Measurements from ENCODE around the gene TMED8. TPM values are rescaled to one million over a fixed set of nuclear protein-coding genes. Genes with fewer than 3 reads are reported as not detected.

TMED8 gene
- total and polyA plus RNA-seq, 9 donors, result 4.4 to 8.2 (median 5.5) TPM

DNA sequence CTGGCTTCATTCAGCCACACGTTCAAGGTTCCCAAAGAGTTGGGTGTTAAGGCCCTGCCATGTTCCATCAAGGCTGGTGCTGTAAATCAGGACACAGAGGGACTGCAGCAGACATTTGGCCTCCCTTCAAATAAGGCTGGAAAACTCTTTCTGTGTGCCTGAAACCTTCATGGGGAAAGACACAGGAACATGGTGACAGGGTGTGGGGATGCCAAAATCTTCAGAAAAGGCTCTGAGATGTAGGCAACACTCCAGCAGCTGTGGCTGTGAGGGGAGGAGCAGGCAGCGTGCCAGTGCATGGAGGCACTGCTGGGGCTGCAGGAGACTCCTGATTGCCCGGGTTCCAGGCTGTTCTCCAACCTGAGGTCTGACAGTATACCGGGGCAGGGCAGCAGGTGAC, 71.2 kb downstream of the TMED8 start:
- 51% methylated on average over 4 of the region's 4 CpGs for WGBS (ENCODE audit: insufficient coverage)
- no peaks in the 10 kb centered on the region for H3K9me3 ChIP-seq (replicated peaks; ENCODE audit: control insufficient read depth, low read depth, low read length)
- H3K36me3 ChIP-seq (ENCODE audit: control insufficient read depth, insufficient read depth, low read length), result peaks cover 21% of the 10 kb centered on the region
- peak; percentile 74 for DNase-seq
- peaks cover 46% of the 10 kb centered on the region for H3K4me1 ChIP-seq (ENCODE audit: control insufficient read depth, insufficient read depth, low read length)
- no peaks in the 10 kb centered on the region for H3K27me3 ChIP-seq (ENCODE audit: control insufficient read depth, insufficient read depth, low read length)
- no peak overlapping the region for H3K4me3 ChIP-seq (ENCODE audit: low read length)
- peak overlapping the region; percentile 96 for H3K27ac ChIP-seq (ENCODE audit: low read length)

DNA sequence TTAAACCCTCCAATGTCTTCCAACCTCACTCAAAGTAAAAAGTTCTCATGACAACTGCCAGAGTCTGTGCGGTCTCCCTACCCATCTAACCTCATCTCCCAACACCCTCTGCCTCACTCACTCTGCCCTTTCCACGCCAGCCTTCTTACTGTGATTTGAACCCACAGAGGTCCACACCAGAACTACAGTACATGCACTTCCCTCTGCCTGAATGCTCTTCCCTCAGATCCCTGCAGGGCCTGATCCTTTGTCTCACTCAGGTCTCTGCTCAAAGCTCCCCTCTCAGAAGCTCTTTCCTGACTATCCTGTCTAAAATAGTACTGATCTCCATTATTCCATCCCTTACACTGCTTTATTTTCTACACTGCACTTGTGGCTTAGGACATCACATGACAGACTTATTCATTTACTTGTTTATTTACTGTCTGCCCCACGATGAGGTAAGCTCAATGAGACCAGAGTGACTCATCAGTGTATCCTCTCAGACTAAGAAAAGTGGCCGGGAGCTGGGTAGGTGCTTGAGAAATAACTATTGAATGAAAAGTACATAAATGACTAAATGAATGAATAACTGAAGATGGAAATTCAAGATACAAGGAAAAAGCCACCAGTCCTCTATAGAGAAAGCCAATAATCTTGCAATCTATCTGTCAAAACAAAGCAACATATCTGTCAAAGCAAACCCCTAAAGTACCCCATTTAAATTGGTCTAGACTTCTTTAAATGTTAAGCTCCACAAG, 73.3 kb downstream of the TMED8 start:
- peaks cover 38% of the 10 kb centered on the region for H3K4me1 ChIP-seq (ENCODE audit: control insufficient read depth, insufficient read depth, low read length)
- H3K36me3 ChIP-seq (ENCODE audit: control insufficient read depth, insufficient read depth, low read length), result peaks cover 30% of the 10 kb centered on the region
- H3K9me3 ChIP-seq (replicated peaks; ENCODE audit: control insufficient read depth, low read depth, low read length), result no peaks in the 10 kb centered on the region
- no peak overlapping the region for H3K27ac ChIP-seq (ENCODE audit: low read length)
- DNase-seq, result no peak
- WGBS (ENCODE audit: insufficient coverage), result 100% methylated on average over 2 of the region's 4 CpGs
- no peak overlapping the region for H3K4me3 ChIP-seq (ENCODE audit: low read length)
- no peaks in the 10 kb centered on the region for H3K27me3 ChIP-seq (ENCODE audit: control insufficient read depth, insufficient read depth, low read length)

DNA sequence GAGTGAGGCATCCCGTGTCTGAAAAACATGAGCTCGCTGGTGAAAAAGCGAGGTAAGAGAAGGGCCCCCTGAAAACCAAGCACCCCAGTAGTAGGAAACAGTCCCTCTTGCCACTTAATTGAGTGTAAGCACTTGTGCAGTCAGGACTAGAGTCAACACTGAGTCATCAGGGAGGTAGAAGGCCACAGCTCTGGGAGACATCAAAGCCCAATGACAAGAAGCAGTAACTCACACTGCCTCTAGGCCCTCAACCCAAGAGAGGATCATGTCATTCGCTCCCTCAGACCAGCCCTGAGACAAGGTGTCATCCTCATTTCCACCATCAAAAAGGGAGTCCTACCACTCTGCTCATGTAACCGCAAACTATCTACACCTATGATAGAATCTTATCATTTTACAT, 74.0 kb downstream of the TMED8 start:
- Histone ChIP-seq H3K9me3 (replicated peaks; ENCODE audit: control insufficient read depth, low read depth, low read length) (no peaks in the 10 kb centered on the region), H3K27me3 (ENCODE audit: control insufficient read depth, insufficient read depth, low read length) (no peaks in the 10 kb centered on the region), H3K27ac (ENCODE audit: low read length) (no peak overlapping the region), H3K36me3 (ENCODE audit: control insufficient read depth, insufficient read depth, low read length) (peaks cover 36% of the 10 kb centered on the region), H3K4me3 (ENCODE audit: low read length) (no peak overlapping the region), H3K4me1 (ENCODE audit: control insufficient read depth, insufficient read depth, low read length) (peaks cover 37% of the 10 kb centered on the region)
- no peak for DNase-seq
- 93% methylated on average over 5 of the region's 5 CpGs for WGBS (ENCODE audit: insufficient coverage)

DNA sequence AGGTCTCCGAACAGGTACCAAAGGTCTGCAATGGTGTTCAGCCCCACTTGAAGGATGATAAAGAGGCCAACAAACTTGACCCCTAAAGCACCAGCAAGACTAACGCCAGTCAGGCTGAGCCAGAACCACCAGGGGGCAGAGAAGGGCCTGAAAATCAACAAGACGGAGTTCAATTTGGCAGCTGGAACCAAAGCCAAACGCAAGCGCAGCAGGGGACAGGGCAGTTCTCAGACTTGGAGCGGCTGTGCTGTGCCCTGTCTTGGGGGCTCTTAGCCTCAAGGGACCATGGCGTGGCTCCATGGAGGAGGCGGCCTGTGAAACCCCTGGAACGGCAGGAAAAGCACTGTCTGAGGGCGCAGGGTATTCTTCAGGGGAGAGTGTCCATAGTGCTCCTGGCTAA, 75.8 kb downstream of the TMED8 start:
- no peaks in the 10 kb centered on the region for H3K9me3 ChIP-seq (replicated peaks; ENCODE audit: control insufficient read depth, low read depth, low read length)
- H3K36me3 ChIP-seq (ENCODE audit: control insufficient read depth, insufficient read depth, low read length), result peaks cover 53% of the 10 kb centered on the region
- peak; percentile 91 for DNase-seq
- H3K4me1 ChIP-seq (ENCODE audit: control insufficient read depth, insufficient read depth, low read length), result peaks cover 19% of the 10 kb centered on the region
- no peak overlapping the region for H3K27ac ChIP-seq (ENCODE audit: low read length)
- no peaks in the 10 kb centered on the region for H3K27me3 ChIP-seq (ENCODE audit: control insufficient read depth, insufficient read depth, low read length)
- no peak overlapping the region for H3K4me3 ChIP-seq (ENCODE audit: low read length)
- 33% methylated on average over 10 of the region's 10 CpGs for WGBS (ENCODE audit: insufficient coverage)

DNA sequence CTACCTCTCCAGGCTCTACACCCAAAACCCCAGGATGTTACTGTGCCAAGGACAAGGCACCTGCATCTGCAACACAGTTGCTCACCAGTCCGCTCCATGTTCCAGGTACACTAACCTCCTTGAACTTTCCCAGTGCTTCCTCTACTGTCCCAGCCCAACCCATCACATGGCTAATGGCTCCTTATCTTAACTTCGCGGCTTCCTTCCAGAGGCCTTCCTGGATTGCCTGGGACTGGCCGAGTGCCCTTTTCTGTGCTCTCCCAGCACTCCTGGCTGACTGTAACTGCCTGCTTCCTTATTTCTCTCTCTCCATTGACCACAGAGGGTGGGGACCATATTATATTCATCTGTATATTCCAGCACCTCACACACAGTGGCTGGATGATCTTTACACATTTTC, 77.1 kb downstream of the TMED8 start:
- Histone ChIP-seq H3K27me3 (ENCODE audit: control insufficient read depth, insufficient read depth, low read length) (no peaks in the 10 kb centered on the region), H3K27ac (ENCODE audit: low read length) (no peak overlapping the region), H3K9me3 (replicated peaks; ENCODE audit: control insufficient read depth, low read depth, low read length) (no peaks in the 10 kb centered on the region), H3K4me1 (ENCODE audit: control insufficient read depth, insufficient read depth, low read length) (peaks cover 9% of the 10 kb centered on the region), H3K4me3 (ENCODE audit: low read length) (no peak overlapping the region), H3K36me3 (ENCODE audit: control insufficient read depth, insufficient read depth, low read length) (peaks cover 58% of the 10 kb centered on the region)
- WGBS (ENCODE audit: insufficient coverage), result 94% methylated on average over 2 of the region's 4 CpGs
- DNase-seq, result no peak

DNA sequence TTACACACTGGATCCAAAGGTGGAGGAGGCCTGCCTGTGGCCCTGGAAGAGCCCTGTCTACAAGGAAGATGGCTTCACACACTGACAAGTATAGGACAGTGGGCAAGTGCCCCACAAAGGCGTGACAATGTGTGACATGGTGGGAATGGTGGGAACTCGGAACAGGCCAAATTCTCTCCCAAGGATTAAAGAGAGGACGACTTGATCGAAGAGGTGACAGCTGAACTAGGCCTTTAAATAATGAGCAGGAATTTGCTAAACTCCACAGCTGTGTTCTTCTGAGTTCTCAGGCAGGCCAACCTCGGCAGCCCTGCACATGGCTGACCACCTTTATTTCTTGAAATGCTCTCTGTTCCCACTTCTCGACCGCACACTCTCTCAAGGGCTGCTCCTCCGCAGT, 80.0 kb downstream of the TMED8 start:
- H3K36me3 ChIP-seq (ENCODE audit: control insufficient read depth, insufficient read depth, low read length), result peaks cover 55% of the 10 kb centered on the region
- WGBS (ENCODE audit: insufficient coverage), result 74% methylated on average over 6 of the region's 8 CpGs
- no peaks in the 10 kb centered on the region for H3K9me3 ChIP-seq (replicated peaks; ENCODE audit: control insufficient read depth, low read depth, low read length)
- no peak overlapping the region for H3K27ac ChIP-seq (ENCODE audit: low read length)
- H3K4me1 ChIP-seq (ENCODE audit: control insufficient read depth, insufficient read depth, low read length), result peaks cover 6% of the 10 kb centered on the region
- no peak overlapping the region for H3K4me3 ChIP-seq (ENCODE audit: low read length)
- DNase-seq, result no peak
- no peaks in the 10 kb centered on the region for H3K27me3 ChIP-seq (ENCODE audit: control insufficient read depth, insufficient read depth, low read length)

DNA sequence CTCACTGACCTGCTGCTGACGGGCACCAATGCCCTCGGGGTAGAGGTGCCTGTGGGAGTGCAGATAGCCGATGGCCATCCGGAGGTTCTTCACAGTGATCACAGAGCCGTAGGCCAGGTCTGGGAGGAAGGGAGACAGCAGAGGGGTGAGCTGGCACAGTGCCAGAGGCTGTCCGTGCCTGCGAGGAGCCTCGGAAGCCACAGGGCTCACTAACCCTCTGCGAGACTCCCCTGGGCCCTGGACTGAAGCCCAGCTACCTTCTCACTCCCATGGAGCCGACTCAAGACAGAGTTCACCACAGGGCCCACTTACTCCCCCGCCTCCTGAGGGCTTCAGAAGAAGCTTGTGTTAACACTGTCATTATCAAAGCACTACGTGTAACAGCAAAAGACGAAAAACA, 80.7 kb downstream of the TMED8 start:
- Histone ChIP-seq H3K27me3 (ENCODE audit: control insufficient read depth, insufficient read depth, low read length) (no peaks in the 10 kb centered on the region), H3K36me3 (ENCODE audit: control insufficient read depth, insufficient read depth, low read length) (peaks cover 56% of the 10 kb centered on the region), H3K27ac (ENCODE audit: low read length) (no peak overlapping the region), H3K9me3 (replicated peaks; ENCODE audit: control insufficient read depth, low read depth, low read length) (no peaks in the 10 kb centered on the region), H3K4me3 (ENCODE audit: low read length) (no peak overlapping the region), H3K4me1 (ENCODE audit: control insufficient read depth, insufficient read depth, low read length) (peaks cover 1% of the 10 kb centered on the region)
- no peak for DNase-seq
- 77% methylated on average over 7 of the region's 13 CpGs for WGBS (ENCODE audit: insufficient coverage)

DNA sequence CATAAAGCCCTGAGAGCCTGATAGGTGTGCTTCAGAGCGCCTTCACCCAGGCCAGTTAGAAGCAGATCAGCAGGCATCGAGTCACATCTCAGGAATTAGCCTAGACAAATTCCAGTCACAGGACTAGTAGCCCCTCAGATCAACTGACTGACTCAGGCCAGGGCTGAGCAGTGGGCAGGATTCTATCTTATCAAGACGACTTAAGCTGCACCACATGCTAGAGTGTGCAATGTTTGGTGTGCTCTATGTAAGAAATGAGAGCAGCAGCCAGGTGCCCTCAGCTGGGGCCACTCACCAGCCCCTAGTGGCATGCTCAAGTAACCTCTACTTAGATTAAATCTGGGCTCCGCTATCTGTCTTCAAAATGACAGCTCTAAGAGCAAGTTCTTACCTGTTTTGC, 86.2 kb downstream of the TMED8 start:
- Histone ChIP-seq H3K27me3 (ENCODE audit: control insufficient read depth, insufficient read depth, low read length) (no peaks in the 10 kb centered on the region), H3K9me3 (replicated peaks; ENCODE audit: control insufficient read depth, low read depth, low read length) (no peaks in the 10 kb centered on the region), H3K4me1 (ENCODE audit: control insufficient read depth, insufficient read depth, low read length) (no peaks in the 10 kb centered on the region), H3K4me3 (ENCODE audit: low read length) (no peak overlapping the region), H3K36me3 (ENCODE audit: control insufficient read depth, insufficient read depth, low read length) (peaks cover 42% of the 10 kb centered on the region), H3K27ac (ENCODE audit: low read length) (no peak overlapping the region)
- no peak for DNase-seq
- WGBS (ENCODE audit: insufficient coverage), result 90% methylated on average over 2 of the region's 4 CpGs

DNA sequence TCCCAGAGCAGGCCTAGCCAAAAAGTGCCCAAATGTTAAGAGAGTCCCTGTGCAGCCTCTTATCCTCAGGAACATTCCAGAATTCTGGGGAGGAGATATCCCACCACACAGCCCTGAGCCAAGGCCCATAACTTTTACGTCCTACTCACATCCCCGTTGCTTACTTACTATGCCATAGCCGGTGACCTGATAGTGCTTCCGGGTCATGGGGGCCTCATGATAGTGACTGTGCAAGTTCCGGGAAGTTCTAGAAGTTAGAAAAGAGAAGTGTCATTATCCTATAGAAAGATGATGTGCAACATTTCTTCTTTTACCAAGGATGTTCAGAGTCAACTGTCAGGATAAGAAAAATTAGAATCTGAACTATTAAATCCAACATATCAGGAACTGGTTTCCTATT, 90.3 kb downstream of the TMED8 start:
- H3K4me3 ChIP-seq (ENCODE audit: low read length), result no peak overlapping the region
- H3K36me3 ChIP-seq (ENCODE audit: control insufficient read depth, insufficient read depth, low read length), result peaks cover 70% of the 10 kb centered on the region
- no peak overlapping the region for H3K27ac ChIP-seq (ENCODE audit: low read length)
- no peaks in the 10 kb centered on the region for H3K9me3 ChIP-seq (replicated peaks; ENCODE audit: control insufficient read depth, low read depth, low read length)
- WGBS (ENCODE audit: insufficient coverage), result no CpG with 5 or more reads among the region's 5 CpGs
- no peaks in the 10 kb centered on the region for H3K27me3 ChIP-seq (ENCODE audit: control insufficient read depth, insufficient read depth, low read length)
- DNase-seq, result no peak
- no peaks in the 10 kb centered on the region for H3K4me1 ChIP-seq (ENCODE audit: control insufficient read depth, insufficient read depth, low read length)

All from muscle of leg (tissue), 11 donors.